Measurements from ENCODE around the gene FAF1. TPM values are rescaled to one million over a fixed set of nuclear protein-coding genes. Genes with fewer than 3 reads are reported as not detected.

The FAF1 gene
- total RNA-seq, 4 donors from 2014 or later = 33.8 to 55.8 (median 45.6) TPM

- H3K4me3 ChIP-seq (ENCODE audit: low read depth, poor library complexity, severe bottlenecking) = no peak overlapping the region
- TF ChIP-seq, protein P1, sequence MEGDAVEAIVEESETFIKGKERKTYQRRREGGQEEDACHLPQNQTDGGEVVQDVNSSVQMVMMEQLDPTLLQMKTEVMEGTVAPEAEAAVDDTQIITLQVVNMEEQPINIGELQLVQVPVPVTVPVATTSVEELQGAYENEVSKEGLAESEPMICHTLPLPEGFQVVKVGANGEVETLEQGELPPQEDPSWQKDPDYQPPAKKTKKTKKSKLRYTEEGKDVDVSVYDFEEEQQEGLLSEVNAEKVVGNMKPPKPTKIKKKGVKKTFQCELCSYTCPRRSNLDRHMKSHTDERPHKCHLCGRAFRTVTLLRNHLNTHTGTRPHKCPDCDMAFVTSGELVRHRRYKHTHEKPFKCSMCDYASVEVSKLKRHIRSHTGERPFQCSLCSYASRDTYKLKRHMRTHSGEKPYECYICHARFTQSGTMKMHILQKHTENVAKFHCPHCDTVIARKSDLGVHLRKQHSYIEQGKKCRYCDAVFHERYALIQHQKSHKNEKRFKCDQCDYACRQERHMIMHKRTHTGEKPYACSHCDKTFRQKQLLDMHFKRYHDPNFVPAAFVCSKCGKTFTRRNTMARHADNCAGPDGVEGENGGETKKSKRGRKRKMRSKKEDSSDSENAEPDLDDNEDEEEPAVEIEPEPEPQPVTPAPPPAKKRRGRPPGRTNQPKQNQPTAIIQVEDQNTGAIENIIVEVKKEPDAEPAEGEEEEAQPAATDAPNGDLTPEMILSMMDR (IDR thresholded peaks at IDR 0.05) = no peak
- no peak for TF ChIP-seq POLR2A (IDR thresholded peaks at IDR 0.05)
- DNase-seq (ENCODE audit: low spot score in 2 of 2) = no peak
- intact Hi-C loops (cut with DNase I; ENCODE audit: low total_unique reads) = no loop called here
Measured at GRCh38 chr1:50473513-50473912, 486.6 kb downstream of the FAF1 start.

DNA sequence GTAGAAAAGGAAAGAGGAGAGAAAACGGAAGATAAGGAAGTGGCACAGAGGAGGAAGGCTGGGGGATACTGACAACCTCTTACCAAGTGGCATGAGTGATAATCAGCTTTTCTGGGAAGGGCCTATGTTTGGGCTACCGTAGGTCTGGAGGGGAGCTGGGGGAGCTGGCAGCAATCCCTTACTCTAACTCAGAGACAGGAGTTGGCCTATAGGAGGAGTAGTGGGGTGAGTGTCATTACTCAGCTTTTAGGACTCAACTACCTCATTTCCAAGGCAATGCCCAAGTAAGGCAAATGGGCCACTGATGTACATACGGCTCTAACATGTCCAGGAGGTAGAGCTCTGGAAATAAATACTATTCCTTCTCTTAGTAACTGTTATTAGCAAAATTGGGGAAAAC, 488.1 kb downstream of the FAF1 start:
- H3K4me3 ChIP-seq (ENCODE audit: low read depth, poor library complexity, severe bottlenecking) = no peak overlapping the region
- DNase-seq (ENCODE audit: low spot score in 2 of 2) = no peak
- intact Hi-C loops (cut with DNase I; ENCODE audit: low total_unique reads) = no loop called here
- 83 to 91% methylated on average over 3 of the region's 3 CpGs for WGBS, 2 donors
- no peak for TF ChIP-seq POLR2A (IDR thresholded peaks at IDR 0.05)
- TF ChIP-seq, protein P1 (IDR thresholded peaks at IDR 0.05) = no peak

- WGBS, 2 donors = 78 to 87% methylated on average over 2 of the region's 2 CpGs
- no peak for DNase-seq (ENCODE audit: low spot score in 2 of 2)
- TF ChIP-seq POLR2A (IDR thresholded peaks at IDR 0.05) = no peak
- TF ChIP-seq, protein P1 (IDR thresholded peaks at IDR 0.05) = no peak
- H3K4me3 ChIP-seq (ENCODE audit: low read depth, poor library complexity, severe bottlenecking) = no peak overlapping the region
- intact Hi-C loops (cut with DNase I; ENCODE audit: low total_unique reads) = no loop called here
Measured at GRCh38 chr1:50462964-50463363, 497.1 kb downstream of the FAF1 start.

DNA sequence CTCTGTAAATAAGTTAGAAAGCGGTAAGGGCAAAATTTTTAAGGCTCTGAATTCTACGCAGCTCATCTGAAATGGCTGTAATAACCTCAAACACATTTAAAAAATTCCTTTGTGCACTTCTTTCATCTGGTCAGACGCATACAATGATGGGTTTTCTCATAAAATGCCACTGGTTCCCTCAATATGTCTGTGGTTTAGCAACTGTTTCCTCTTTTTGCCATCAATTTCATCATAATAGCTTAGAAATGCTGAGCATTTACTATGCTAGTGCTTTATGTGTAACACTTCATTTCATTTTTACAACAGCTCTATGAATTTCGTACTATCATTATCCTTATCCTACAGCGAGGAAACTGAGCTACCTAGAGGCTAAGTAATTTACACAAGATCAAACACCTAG, 501.6 kb downstream of the FAF1 start:
- no peak overlapping the region for H3K4me3 ChIP-seq (ENCODE audit: low read depth, poor library complexity, severe bottlenecking)
- intact Hi-C loops (cut with DNase I; ENCODE audit: low total_unique reads) = no loop called here
- TF ChIP-seq POLR2A (IDR thresholded peaks at IDR 0.05) = no peak
- TF ChIP-seq, protein P1 (IDR thresholded peaks at IDR 0.05) = no peak
- 88 to 92% methylated on average over 5 of the region's 5 CpGs for WGBS, 2 donors
- DNase-seq (ENCODE audit: low spot score in 2 of 2) = no peak

GRCh38 chr1:50454911-50455310, 505.2 kb downstream of the FAF1 start:
- TF ChIP-seq POLR2A (IDR thresholded peaks at IDR 0.05) = no peak
- TF ChIP-seq, protein P1 (IDR thresholded peaks at IDR 0.05) = no peak
- intact Hi-C loops (cut with DNase I; ENCODE audit: low total_unique reads) = no loop called here
- H3K4me3 ChIP-seq (ENCODE audit: low read depth, poor library complexity, severe bottlenecking) = no peak overlapping the region
- WGBS, 2 donors = 79 to 95% methylated on average over 1 of the region's 1 CpG
- DNase-seq (ENCODE audit: low spot score in 2 of 2) = no peak

DNA sequence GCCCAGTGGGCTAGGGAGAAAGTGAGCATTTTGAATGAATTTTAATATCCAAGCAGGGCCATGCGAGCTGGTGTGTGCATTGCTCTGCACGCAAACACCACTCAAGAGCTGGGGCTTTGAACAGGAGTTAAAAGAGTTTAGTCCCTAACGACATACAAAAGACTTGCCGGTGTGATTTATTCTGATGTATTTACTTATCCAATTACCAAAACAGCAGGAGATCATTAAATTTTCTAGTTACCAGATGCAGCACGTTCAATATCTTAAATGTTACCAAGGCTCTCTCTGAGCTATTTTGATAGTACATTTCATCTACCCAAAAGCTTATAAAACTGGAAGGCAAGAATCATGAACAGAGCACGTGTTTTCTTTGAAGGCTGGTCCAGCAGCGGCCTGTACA, 506.8 kb downstream of the FAF1 start:
- no peak for DNase-seq (ENCODE audit: low spot score in 2 of 2)
- TF ChIP-seq POLR2A (IDR thresholded peaks at IDR 0.05) = no peak
- TF ChIP-seq, protein P1 (IDR thresholded peaks at IDR 0.05) = no peak
- intact Hi-C loops (cut with DNase I; ENCODE audit: low total_unique reads) = no loop called here
- H3K4me3 ChIP-seq (ENCODE audit: low read depth, poor library complexity, severe bottlenecking) = no peak overlapping the region
- 83 to 84% methylated on average over 7 of the region's 7 CpGs for WGBS, 2 donors

Measured in lower leg skin (tissue), 4 donors.